ENCODE data around the gene MTMR2.
"Not testable (repeated sequence)": the region's sequence is repeated elsewhere in the genome, so short reads cannot be mapped to it uniquely, and the experiment has no call there.

The MTMR2 gene

GRCh38 chr11:95829580-95830259 is 94.2 kb downstream of the MTMR2 start:
- Histone ChIP-seq H3K27me3 (ENCODE audit: control insufficient read depth, insufficient read depth, low read length) (no peaks in the 10 kb centered on the region), H3K9me3 (ENCODE audit: control insufficient read depth, insufficient read depth, low read length) (no peaks in the 10 kb centered on the region), H3K27ac (ENCODE audit: low read length) (no peak overlapping the region), H3K4me3 (ENCODE audit: low read length) (no peak overlapping the region), H3K4me1 (ENCODE audit: control insufficient read depth, insufficient read depth, low read length) (no peaks in the 10 kb centered on the region), H3K36me3 (ENCODE audit: control insufficient read depth, insufficient read depth, low read length) (peaks cover 10% of the 10 kb centered on the region; the same call in 1 of the 2 replicates)
- no CpG with 5 or more reads among the region's 1 CpG for WGBS (ENCODE audit: insufficient coverage, insufficient read length)
- no peak for DNase-seq (ENCODE audit: low read depth, low spot score)

DNA sequence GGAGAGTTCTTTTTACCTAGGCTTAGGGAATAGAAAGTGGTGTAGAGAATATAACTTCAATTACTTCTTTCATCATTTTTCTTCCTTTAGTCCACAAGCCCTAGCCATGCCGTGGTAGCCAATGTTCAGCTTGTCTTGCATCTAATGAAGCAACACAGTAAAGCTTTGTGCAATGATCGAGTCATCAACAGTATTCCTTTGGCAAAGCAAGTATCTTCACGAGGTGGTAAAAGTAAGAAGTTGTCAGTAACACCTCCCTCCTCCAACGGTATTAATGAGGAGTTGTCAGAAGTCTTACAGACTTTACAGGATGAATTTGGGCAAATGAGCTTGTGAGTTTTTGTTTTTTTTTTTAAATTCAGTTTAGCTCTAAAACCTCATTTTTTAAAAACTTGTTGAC is 96.2 kb downstream of the MTMR2 start:
- peaks cover 2% of the 10 kb centered on the region; the same call in 1 of the 2 replicates for H3K36me3 ChIP-seq (ENCODE audit: control insufficient read depth, insufficient read depth, low read length)

GRCh38 chr11:95821640-95822039 is 102.3 kb downstream of the MTMR2 start:
- Histone ChIP-seq H3K27me3 (ENCODE audit: control insufficient read depth, insufficient read depth, low read length) (no peaks in the 10 kb centered on the region), H3K27ac (ENCODE audit: low read length) (no peak overlapping the region), H3K9me3 (ENCODE audit: control insufficient read depth, insufficient read depth, low read length) (no peaks in the 10 kb centered on the region), H3K36me3 (ENCODE audit: control insufficient read depth, insufficient read depth, low read length) (no peaks in the 10 kb centered on the region), H3K4me1 (ENCODE audit: control insufficient read depth, insufficient read depth, low read length) (no peaks in the 10 kb centered on the region), H3K4me3 (ENCODE audit: low read length) (no peak overlapping the region)
- DNase-seq (ENCODE audit: low read depth, low spot score), result no peak
- no CpG with 5 or more reads among the region's 2 CpGs for WGBS (ENCODE audit: insufficient coverage, insufficient read length)

More for the DNA sequence above, 96.2 kb downstream of the MTMR2 start:
- Histone ChIP-seq H3K4me3 (ENCODE audit: low read length) (no peak overlapping the region), H3K27me3 (ENCODE audit: control insufficient read depth, insufficient read depth, low read length) (no peaks in the 10 kb centered on the region), H3K4me1 (ENCODE audit: control insufficient read depth, insufficient read depth, low read length) (no peaks in the 10 kb centered on the region), H3K9me3 (ENCODE audit: control insufficient read depth, insufficient read depth, low read length) (no peaks in the 10 kb centered on the region), H3K27ac (ENCODE audit: low read length) (no peak overlapping the region)
- no CpG with 5 or more reads among the region's 4 CpGs for WGBS (ENCODE audit: insufficient coverage, insufficient read length)
- no peak for DNase-seq (ENCODE audit: low read depth, low spot score)

GRCh38 chr11:95816037-95816436 is 107.9 kb downstream of the MTMR2 start:
- Histone ChIP-seq H3K9me3 (ENCODE audit: control insufficient read depth, insufficient read depth, low read length) (no peaks in the 10 kb centered on the region), H3K27me3 (ENCODE audit: control insufficient read depth, insufficient read depth, low read length) (no peaks in the 10 kb centered on the region), H3K4me3 (ENCODE audit: low read length) (no peak overlapping the region), H3K36me3 (ENCODE audit: control insufficient read depth, insufficient read depth, low read length) (0 out of 2 replicates have a peak, but pooled peaks cover 2% of the 10 kb centered on the region), H3K27ac (ENCODE audit: low read length) (no peak overlapping the region), H3K4me1 (ENCODE audit: control insufficient read depth, insufficient read depth, low read length) (no peaks in the 10 kb centered on the region)
- no CpG with 5 or more reads among the region's 2 CpGs for WGBS (ENCODE audit: insufficient coverage, insufficient read length)
- no peak for DNase-seq (ENCODE audit: low read depth, low spot score)

DNA sequence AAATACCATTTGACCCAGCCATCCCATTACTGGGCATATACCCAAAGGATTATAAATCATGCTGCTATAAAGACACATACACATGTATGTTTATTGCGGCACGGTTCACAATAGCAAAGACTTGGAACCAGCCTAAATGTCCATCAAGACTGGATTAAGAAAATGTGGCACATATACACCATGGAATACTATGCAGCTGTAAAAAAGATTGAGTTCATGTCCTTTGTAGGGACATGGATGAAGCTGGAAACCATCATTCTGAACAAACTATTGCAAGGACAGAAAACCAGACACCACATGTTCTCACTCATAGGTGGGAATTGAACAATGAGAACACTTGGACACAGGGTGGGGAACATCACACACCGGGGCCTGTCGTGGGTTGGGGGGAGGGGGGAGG is 112.9 kb downstream of the MTMR2 start:
- not testable (repeated sequence) for H3K4me3 ChIP-seq (ENCODE audit: low read length); H3K36me3 ChIP-seq (ENCODE audit: control insufficient read depth, insufficient read depth, low read length); H3K27me3 ChIP-seq (ENCODE audit: control insufficient read depth, insufficient read depth, low read length); DNase-seq (ENCODE audit: low read depth, low spot score); H3K9me3 ChIP-seq (ENCODE audit: control insufficient read depth, insufficient read depth, low read length); H3K27ac ChIP-seq (ENCODE audit: low read length); H3K4me1 ChIP-seq (ENCODE audit: control insufficient read depth, insufficient read depth, low read length)
- WGBS (ENCODE audit: insufficient coverage, insufficient read length), result no CpG with 5 or more reads among the region's 4 CpGs

GRCh38 chr11:95806464-95806863 is 117.4 kb downstream of the MTMR2 start:
- not testable (repeated sequence) for H3K4me1 ChIP-seq (ENCODE audit: control insufficient read depth, insufficient read depth, low read length); H3K4me3 ChIP-seq (ENCODE audit: low read length); H3K27me3 ChIP-seq (ENCODE audit: control insufficient read depth, insufficient read depth, low read length); H3K9me3 ChIP-seq (ENCODE audit: control insufficient read depth, insufficient read depth, low read length); DNase-seq (ENCODE audit: low read depth, low spot score); H3K36me3 ChIP-seq (ENCODE audit: control insufficient read depth, insufficient read depth, low read length); H3K27ac ChIP-seq (ENCODE audit: low read length)
- no CpG with 5 or more reads among the region's 6 CpGs for WGBS (ENCODE audit: insufficient coverage, insufficient read length)

DNA sequence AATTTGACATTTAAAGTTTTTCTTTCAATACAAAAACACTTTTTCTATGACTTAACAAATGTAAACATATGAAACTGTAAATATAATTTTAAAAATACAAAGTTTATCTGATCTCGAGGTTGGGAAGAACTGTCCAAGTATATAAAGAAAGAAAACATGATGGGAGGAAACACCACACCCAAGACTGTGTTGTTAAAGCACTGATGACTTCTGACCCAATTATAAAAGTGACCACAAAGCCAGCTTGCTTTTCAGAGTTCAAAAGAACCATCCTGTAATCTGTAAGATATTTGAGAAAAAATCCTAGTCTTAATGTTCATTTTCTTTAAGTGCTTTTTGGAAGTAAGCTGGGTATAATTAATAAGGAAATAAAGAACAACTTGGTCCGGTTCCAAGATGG is 118.0 kb downstream of the MTMR2 start:
- H3K4me1 ChIP-seq (ENCODE audit: control insufficient read depth, insufficient read depth, low read length), result no peaks in the 10 kb centered on the region
- DNase-seq (ENCODE audit: low read depth, low spot score), result no peak
- WGBS (ENCODE audit: insufficient coverage, insufficient read length), result no CpG with 5 or more reads among the region's 2 CpGs
- H3K9me3 ChIP-seq (ENCODE audit: control insufficient read depth, insufficient read depth, low read length), result 0 out of 2 replicates have a peak, but pooled peaks cover 2% of the 10 kb centered on the region
- H3K27ac ChIP-seq (ENCODE audit: low read length), result no peak overlapping the region
- H3K27me3 ChIP-seq (ENCODE audit: control insufficient read depth, insufficient read depth, low read length), result no peaks in the 10 kb centered on the region
- no peak overlapping the region for H3K4me3 ChIP-seq (ENCODE audit: low read length)
- peaks cover 5% of the 10 kb centered on the region; the same call in 1 of the 2 replicates for H3K36me3 ChIP-seq (ENCODE audit: control insufficient read depth, insufficient read depth, low read length)

- H3K27ac ChIP-seq (ENCODE audit: low read length), result no peak overlapping the region
- no peak for DNase-seq (ENCODE audit: low read depth, low spot score)
- no CpG with 5 or more reads among the region's 2 CpGs for WGBS (ENCODE audit: insufficient coverage, insufficient read length)
- H3K36me3 ChIP-seq (ENCODE audit: control insufficient read depth, insufficient read depth, low read length), result peaks cover 8% of the 10 kb centered on the region; the same call in 1 of the 2 replicates
- no peaks in the 10 kb centered on the region for H3K27me3 ChIP-seq (ENCODE audit: control insufficient read depth, insufficient read depth, low read length)
- 0 out of 2 replicates have a peak, but pooled peaks cover 2% of the 10 kb centered on the region for H3K9me3 ChIP-seq (ENCODE audit: control insufficient read depth, insufficient read depth, low read length)
- H3K4me1 ChIP-seq (ENCODE audit: control insufficient read depth, insufficient read depth, low read length), result no peaks in the 10 kb centered on the region
- H3K4me3 ChIP-seq (ENCODE audit: low read length), result no peak overlapping the region
These were observed 119.9 kb downstream of the MTMR2 start for GRCh38 chr11:95803973-95804372.

DNA sequence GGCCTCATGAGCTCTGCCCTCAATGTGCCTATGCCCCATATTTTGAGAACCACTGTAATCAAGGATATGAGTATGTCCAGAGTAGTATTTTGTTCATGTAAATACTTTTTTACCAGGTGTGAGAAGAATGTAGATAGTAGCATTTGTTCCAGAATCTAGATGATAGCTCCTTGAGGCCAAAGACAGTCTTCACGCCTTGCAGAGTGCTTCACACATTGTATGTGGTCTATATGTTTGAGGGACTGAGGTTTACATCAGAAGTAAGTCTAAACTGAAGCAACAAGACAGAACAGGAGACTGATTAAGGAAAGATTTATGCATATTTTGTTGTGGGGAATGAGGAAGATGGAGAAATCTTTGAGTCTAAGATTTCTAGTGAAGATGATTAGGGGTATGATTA is 121.1 kb downstream of the MTMR2 start:
- Histone ChIP-seq H3K27ac (ENCODE audit: low read length) (no peak overlapping the region), H3K4me3 (ENCODE audit: low read length) (no peak overlapping the region), H3K27me3 (ENCODE audit: control insufficient read depth, insufficient read depth, low read length) (no peaks in the 10 kb centered on the region), H3K36me3 (ENCODE audit: control insufficient read depth, insufficient read depth, low read length) (peaks cover 8% of the 10 kb centered on the region; the same call in 1 of the 2 replicates), H3K9me3 (ENCODE audit: control insufficient read depth, insufficient read depth, low read length) (0 out of 2 replicates have a peak, but pooled peaks cover 2% of the 10 kb centered on the region), H3K4me1 (ENCODE audit: control insufficient read depth, insufficient read depth, low read length) (no peaks in the 10 kb centered on the region)
- no CpG with 5 or more reads among the region's 1 CpG for WGBS (ENCODE audit: insufficient coverage, insufficient read length)
- DNase-seq (ENCODE audit: low read depth, low spot score), result no peak

- no peaks in the 10 kb centered on the region for H3K9me3 ChIP-seq (ENCODE audit: control insufficient read depth, insufficient read depth, low read length)
- no peaks in the 10 kb centered on the region for H3K4me1 ChIP-seq (ENCODE audit: control insufficient read depth, insufficient read depth, low read length)
- peaks cover 3% of the 10 kb centered on the region; the same call in 1 of the 2 replicates for H3K36me3 ChIP-seq (ENCODE audit: control insufficient read depth, insufficient read depth, low read length)
- whole genome bisulfite sequencing (ENCODE audit: insufficient coverage, insufficient read length), result no CpG with 5 or more reads among the region's 12 CpGs
- no peak for DNase-seq (ENCODE audit: low read depth, low spot score)
- no peak overlapping the region for H3K4me3 ChIP-seq (ENCODE audit: low read length)
- no peaks in the 10 kb centered on the region for H3K27me3 ChIP-seq (ENCODE audit: control insufficient read depth, insufficient read depth, low read length)
- no peak overlapping the region for H3K27ac ChIP-seq (ENCODE audit: low read length)
These were observed 123.5 kb downstream of the MTMR2 start for GRCh38 chr11:95800438-95800837.

DNA sequence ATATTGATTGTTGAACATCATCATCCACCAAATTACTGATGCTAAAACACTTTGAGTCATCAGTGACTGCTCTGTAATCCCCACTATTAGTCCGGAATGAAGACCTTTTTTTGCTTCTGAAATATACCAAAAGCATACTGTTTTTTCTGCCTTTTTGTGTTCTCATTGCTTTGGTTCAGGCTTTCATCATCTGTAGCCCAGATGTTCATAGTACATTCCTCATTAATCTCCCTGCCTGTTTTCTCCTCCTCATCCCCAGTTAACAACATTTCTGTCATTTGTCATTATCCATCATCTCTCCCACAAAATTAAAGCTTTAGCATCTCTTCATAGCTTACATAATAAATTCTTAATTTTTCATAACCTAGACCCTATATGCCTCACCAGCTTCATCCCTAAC is 124.4 kb downstream of the MTMR2 start:
- WGBS (ENCODE audit: insufficient coverage, insufficient read length), result no CpG with 5 or more reads among the region's 1 CpG
- no peak for DNase-seq (ENCODE audit: low read depth, low spot score)
- no peak overlapping the region for H3K27ac ChIP-seq (ENCODE audit: low read length)
- H3K9me3 ChIP-seq (ENCODE audit: control insufficient read depth, insufficient read depth, low read length), result no peaks in the 10 kb centered on the region
- H3K36me3 ChIP-seq (ENCODE audit: control insufficient read depth, insufficient read depth, low read length), result peaks cover 3% of the 10 kb centered on the region; the same call in 1 of the 2 replicates
- no peaks in the 10 kb centered on the region for H3K27me3 ChIP-seq (ENCODE audit: control insufficient read depth, insufficient read depth, low read length)
- no peak overlapping the region for H3K4me3 ChIP-seq (ENCODE audit: low read length)
- H3K4me1 ChIP-seq (ENCODE audit: control insufficient read depth, insufficient read depth, low read length), result no peaks in the 10 kb centered on the region

Measured in iPS DF 6.9 (cell line).